ENCODE data around the gene THRB. TPM values are rescaled to one million over a fixed set of nuclear protein-coding genes. Genes with fewer than 3 reads are reported as not detected.

Gene THRB
- total RNA-seq, 1 experiment from 2014 or later, result not detected

GRCh38 chr3:24367664-24368264, 126.9 kb downstream of the THRB start:
- Histone ChIP-seq H3K9ac (ENCODE audit: low read length) (no peak overlapping the region), H3K36me3 (ENCODE audit: insufficient read depth, low read length) (no peaks in the 10 kb centered on the region), H3K4me2 (ENCODE audit: low read depth, low read length, poor library complexity, severe bottlenecking) (no peak overlapping the region), H3K4me1 (ENCODE audit: low read length) (no peaks in the 10 kb centered on the region), H3K9me3 (ENCODE audit: low read length) (no peaks in the 10 kb centered on the region), H3K4me3 (ENCODE audit: low read length) (no peak overlapping the region), H4K20me1 (ENCODE audit: insufficient read depth, low read depth, low read length) (no peaks in the 10 kb centered on the region), H3K27me3 (ENCODE audit: low read length) (no peaks in the 10 kb centered on the region), H3K27ac (ENCODE audit: low read length) (no peak overlapping the region), H3K9me2 (replicated peaks; ENCODE audit: insufficient read depth, low read length) (no peaks in the 10 kb centered on the region), H3K79me2 (ENCODE audit: low read length) (no peaks in the 10 kb centered on the region), H2AFZ (ENCODE audit: low read length) (no peak overlapping the region)
- no peak for DNase-seq

DNA sequence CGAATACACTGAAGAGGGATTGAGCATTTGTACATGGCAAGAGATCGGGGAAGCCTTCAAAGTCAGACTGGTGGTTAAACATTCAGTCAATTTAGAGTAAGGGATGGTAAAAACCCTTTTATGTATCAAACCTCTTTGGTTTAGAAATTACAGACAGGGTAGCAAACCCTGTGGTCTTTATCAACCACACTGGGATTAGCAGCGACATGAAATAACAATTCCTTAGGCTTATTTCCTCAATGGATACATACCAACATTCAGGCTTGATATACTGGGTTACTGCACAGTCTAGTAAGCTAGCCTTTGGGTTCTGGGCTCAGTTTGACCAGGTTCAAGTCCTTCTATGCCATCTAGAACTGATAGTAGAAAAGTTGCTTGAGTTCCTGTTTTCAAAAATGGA, 127.4 kb downstream of the THRB start:
- Histone ChIP-seq H3K9me3 (ENCODE audit: low read length) (no peaks in the 10 kb centered on the region), H3K9ac (ENCODE audit: low read length) (no peak overlapping the region), H3K4me3 (ENCODE audit: low read length) (no peak overlapping the region), H3K36me3 (ENCODE audit: insufficient read depth, low read length) (no peaks in the 10 kb centered on the region), H3K4me2 (ENCODE audit: low read depth, low read length, poor library complexity, severe bottlenecking) (no peak overlapping the region), H3K4me1 (ENCODE audit: low read length) (no peaks in the 10 kb centered on the region), H3K79me2 (ENCODE audit: low read length) (no peaks in the 10 kb centered on the region), H4K20me1 (ENCODE audit: insufficient read depth, low read depth, low read length) (no peaks in the 10 kb centered on the region), H2AFZ (ENCODE audit: low read length) (no peak overlapping the region), H3K27me3 (ENCODE audit: low read length) (no peaks in the 10 kb centered on the region), H3K27ac (ENCODE audit: low read length) (no peak overlapping the region), H3K9me2 (replicated peaks; ENCODE audit: insufficient read depth, low read length) (no peaks in the 10 kb centered on the region)
- no peak for DNase-seq

DNA sequence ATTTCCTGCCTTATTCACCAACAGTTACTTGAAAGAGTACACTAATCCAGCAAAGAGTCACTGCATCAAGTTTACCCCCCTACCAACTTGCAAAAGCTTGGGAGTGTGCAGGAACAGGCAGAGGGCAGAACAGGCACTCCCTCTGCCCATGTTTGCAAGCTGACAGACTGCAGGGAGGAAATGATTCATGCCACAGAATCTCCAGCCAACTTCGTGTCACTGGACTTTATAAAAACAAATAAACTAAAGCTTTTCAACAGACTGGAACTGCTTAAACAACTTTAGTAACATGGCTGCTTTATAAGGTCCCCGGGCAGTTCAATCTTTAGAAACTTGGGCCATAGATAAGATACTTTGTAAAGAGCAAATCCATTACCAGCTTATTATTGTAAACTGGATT, 129.5 kb downstream of the THRB start:
- Histone ChIP-seq H2AFZ (ENCODE audit: low read length) (no peak overlapping the region), H3K9ac (ENCODE audit: low read length) (no peak overlapping the region), H3K4me1 (ENCODE audit: low read length) (no peaks in the 10 kb centered on the region), H4K20me1 (ENCODE audit: insufficient read depth, low read depth, low read length) (no peaks in the 10 kb centered on the region), H3K9me3 (ENCODE audit: low read length) (no peaks in the 10 kb centered on the region), H3K79me2 (ENCODE audit: low read length) (no peaks in the 10 kb centered on the region), H3K27me3 (ENCODE audit: low read length) (no peaks in the 10 kb centered on the region), H3K4me3 (ENCODE audit: low read length) (no peak overlapping the region), H3K4me2 (ENCODE audit: low read depth, low read length, poor library complexity, severe bottlenecking) (no peak overlapping the region), H3K27ac (ENCODE audit: low read length) (no peak overlapping the region), H3K9me2 (replicated peaks; ENCODE audit: insufficient read depth, low read length) (no peaks in the 10 kb centered on the region), H3K36me3 (ENCODE audit: insufficient read depth, low read length) (no peaks in the 10 kb centered on the region)
- no peak for DNase-seq

DNA sequence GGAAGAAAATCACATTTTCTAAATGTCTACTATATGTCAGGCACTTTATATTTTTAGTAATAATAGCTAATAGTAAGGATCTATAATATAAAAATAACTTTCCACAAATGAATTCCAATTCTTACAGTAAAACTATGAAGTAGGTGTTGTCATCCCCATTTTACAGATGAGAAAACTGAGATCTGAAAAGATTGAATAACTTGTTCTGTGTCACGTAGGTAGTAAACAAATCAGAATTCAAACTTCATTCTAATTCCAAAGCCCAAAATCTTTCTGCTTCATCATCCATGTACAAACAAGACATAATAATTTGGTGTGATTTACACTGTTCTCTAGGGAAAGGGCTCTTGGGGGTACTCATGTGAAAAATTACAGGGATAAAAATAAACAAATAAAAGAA, 130.3 kb downstream of the THRB start:
- Histone ChIP-seq H3K36me3 (ENCODE audit: insufficient read depth, low read length) (no peaks in the 10 kb centered on the region), H3K79me2 (ENCODE audit: low read length) (no peaks in the 10 kb centered on the region), H3K4me3 (ENCODE audit: low read length) (no peak overlapping the region), H3K4me1 (ENCODE audit: low read length) (no peaks in the 10 kb centered on the region), H3K9me3 (ENCODE audit: low read length) (no peaks in the 10 kb centered on the region), H3K9me2 (replicated peaks; ENCODE audit: insufficient read depth, low read length) (no peaks in the 10 kb centered on the region), H2AFZ (ENCODE audit: low read length) (no peak overlapping the region), H3K9ac (ENCODE audit: low read length) (no peak overlapping the region), H3K4me2 (ENCODE audit: low read depth, low read length, poor library complexity, severe bottlenecking) (no peak overlapping the region), H4K20me1 (ENCODE audit: insufficient read depth, low read depth, low read length) (no peaks in the 10 kb centered on the region), H3K27ac (ENCODE audit: low read length) (no peak overlapping the region), H3K27me3 (ENCODE audit: low read length) (no peaks in the 10 kb centered on the region)
- DNase-seq, result no peak

DNA sequence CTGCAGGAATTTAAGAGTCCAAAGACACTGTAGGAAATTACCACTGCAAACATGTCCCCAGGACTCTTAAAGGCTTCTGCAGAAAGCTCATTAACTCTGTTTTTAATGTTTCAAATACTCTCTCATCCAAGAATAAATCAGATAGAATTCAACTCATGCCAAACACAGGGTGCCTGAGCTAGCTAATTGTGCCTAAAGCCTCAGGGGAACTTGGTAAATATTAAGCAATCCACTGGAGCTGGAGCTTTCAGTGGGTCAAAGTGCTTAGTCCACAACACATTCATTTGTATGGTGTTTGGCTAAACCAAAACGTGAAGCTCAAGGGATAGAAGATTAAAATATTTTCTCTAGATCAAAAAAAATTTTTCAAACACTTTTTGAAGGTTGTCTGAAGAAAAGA, 131.4 kb downstream of the THRB start:
- no peaks in the 10 kb centered on the region for H3K27me3 ChIP-seq (ENCODE audit: low read length)
- no peaks in the 10 kb centered on the region for H3K9me2 ChIP-seq (replicated peaks; ENCODE audit: insufficient read depth, low read length)
- DNase-seq, result no peak
- no peaks in the 10 kb centered on the region for H3K79me2 ChIP-seq (ENCODE audit: low read length)
- H2AFZ ChIP-seq (ENCODE audit: low read length), result no peak overlapping the region
- no peaks in the 10 kb centered on the region for H3K36me3 ChIP-seq (ENCODE audit: insufficient read depth, low read length)
- no peak overlapping the region for H3K9ac ChIP-seq (ENCODE audit: low read length)
- no peaks in the 10 kb centered on the region for H4K20me1 ChIP-seq (ENCODE audit: insufficient read depth, low read depth, low read length)
- H3K4me3 ChIP-seq (ENCODE audit: low read length), result no peak overlapping the region
- H3K4me1 ChIP-seq (ENCODE audit: low read length), result no peaks in the 10 kb centered on the region
- H3K4me2 ChIP-seq (ENCODE audit: low read depth, low read length, poor library complexity, severe bottlenecking), result no peak overlapping the region
- no peaks in the 10 kb centered on the region for H3K9me3 ChIP-seq (ENCODE audit: low read length)
- no peak overlapping the region for H3K27ac ChIP-seq (ENCODE audit: low read length)

DNA sequence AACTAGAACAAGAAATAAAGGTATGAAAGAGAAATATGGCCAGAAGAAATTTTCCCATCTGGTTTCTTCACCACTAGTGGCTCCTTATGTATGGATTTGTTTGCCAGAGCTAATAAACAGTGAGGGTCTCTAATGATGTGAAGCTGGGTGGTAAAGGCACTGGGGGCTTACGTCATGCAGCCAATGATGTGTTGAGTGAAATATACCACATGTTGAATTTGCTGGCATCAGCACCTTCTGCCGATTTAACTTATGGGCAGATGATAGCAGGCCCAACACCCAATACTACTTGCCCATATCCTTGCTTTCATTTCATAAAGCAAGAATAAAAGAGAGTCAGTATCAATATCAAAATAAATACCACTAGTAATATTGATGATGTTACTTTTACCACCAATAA, 133.0 kb downstream of the THRB start:
- no peaks in the 10 kb centered on the region for H3K9me2 ChIP-seq (replicated peaks; ENCODE audit: insufficient read depth, low read length)
- H3K4me3 ChIP-seq (ENCODE audit: low read length), result no peak overlapping the region
- no peaks in the 10 kb centered on the region for H3K79me2 ChIP-seq (ENCODE audit: low read length)
- H3K9me3 ChIP-seq (ENCODE audit: low read length), result no peaks in the 10 kb centered on the region
- no peak overlapping the region for H3K27ac ChIP-seq (ENCODE audit: low read length)
- H3K4me2 ChIP-seq (ENCODE audit: low read depth, low read length, poor library complexity, severe bottlenecking), result no peak overlapping the region
- H4K20me1 ChIP-seq (ENCODE audit: insufficient read depth, low read depth, low read length), result no peaks in the 10 kb centered on the region
- H3K27me3 ChIP-seq (ENCODE audit: low read length), result no peaks in the 10 kb centered on the region
- no peaks in the 10 kb centered on the region for H3K36me3 ChIP-seq (ENCODE audit: insufficient read depth, low read length)
- DNase-seq, result no peak
- H2AFZ ChIP-seq (ENCODE audit: low read length), result no peak overlapping the region
- no peak overlapping the region for H3K9ac ChIP-seq (ENCODE audit: low read length)
- H3K4me1 ChIP-seq (ENCODE audit: low read length), result no peaks in the 10 kb centered on the region

DNA sequence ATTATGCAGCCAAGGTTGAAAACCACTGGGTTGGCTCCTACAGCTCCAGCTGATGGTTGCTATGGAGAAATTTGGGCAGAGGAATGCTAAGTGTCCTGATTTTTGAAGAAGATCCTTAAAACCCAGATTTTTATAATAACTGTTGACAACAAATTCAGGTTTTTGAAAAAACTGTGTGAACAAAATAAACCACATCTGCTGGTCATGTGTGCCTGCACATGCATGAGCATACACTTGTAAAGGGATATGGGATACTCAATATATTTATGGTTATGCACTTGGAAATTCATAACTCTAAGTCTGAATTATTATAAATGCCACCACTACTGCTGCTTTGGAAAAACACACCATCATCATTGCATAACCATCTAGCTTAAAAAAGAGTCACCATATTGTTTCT, 133.7 kb downstream of the THRB start:
- Histone ChIP-seq H3K4me3 (ENCODE audit: low read length) (no peak overlapping the region), H3K79me2 (ENCODE audit: low read length) (no peaks in the 10 kb centered on the region), H3K27ac (ENCODE audit: low read length) (no peak overlapping the region), H3K4me2 (ENCODE audit: low read depth, low read length, poor library complexity, severe bottlenecking) (no peak overlapping the region), H3K4me1 (ENCODE audit: low read length) (no peaks in the 10 kb centered on the region), H3K27me3 (ENCODE audit: low read length) (no peaks in the 10 kb centered on the region), H3K9ac (ENCODE audit: low read length) (no peak overlapping the region), H3K36me3 (ENCODE audit: insufficient read depth, low read length) (no peaks in the 10 kb centered on the region), H3K9me3 (ENCODE audit: low read length) (no peaks in the 10 kb centered on the region), H2AFZ (ENCODE audit: low read length) (no peak overlapping the region), H3K9me2 (replicated peaks; ENCODE audit: insufficient read depth, low read length) (no peaks in the 10 kb centered on the region), H4K20me1 (ENCODE audit: insufficient read depth, low read depth, low read length) (no peaks in the 10 kb centered on the region)
- no peak for DNase-seq

GRCh38 chr3:24359645-24360462, 134.8 kb downstream of the THRB start:
- Histone ChIP-seq H3K9me2 (replicated peaks; ENCODE audit: insufficient read depth, low read length) (no peaks in the 10 kb centered on the region), H2AFZ (ENCODE audit: low read length) (no peak overlapping the region), H3K4me2 (ENCODE audit: low read depth, low read length, poor library complexity, severe bottlenecking) (no peak overlapping the region), H3K4me1 (ENCODE audit: low read length) (no peaks in the 10 kb centered on the region), H3K36me3 (ENCODE audit: insufficient read depth, low read length) (no peaks in the 10 kb centered on the region), H3K27me3 (ENCODE audit: low read length) (no peaks in the 10 kb centered on the region), H3K27ac (ENCODE audit: low read length) (no peak overlapping the region), H3K9me3 (ENCODE audit: low read length) (no peaks in the 10 kb centered on the region), H3K9ac (ENCODE audit: low read length) (no peak overlapping the region), H3K79me2 (ENCODE audit: low read length) (no peaks in the 10 kb centered on the region), H3K4me3 (ENCODE audit: low read length) (no peak overlapping the region), H4K20me1 (ENCODE audit: insufficient read depth, low read depth, low read length) (no peaks in the 10 kb centered on the region)
- no peak for DNase-seq

Measured in Karpas-422 (cell line).